DMS 273 treated with DMSO at 0.1 percent for 48 hours (cell line): ENCODE data around the gene SCMH1.
"Not testable (repeated sequence)": the region's sequence is repeated elsewhere in the genome, so short reads cannot be mapped to it uniquely, and the experiment has no call there.

Experiments used
- DNase-seq: peaks from one replicate; lab custom pipeline; 2025; lab: John Stamatoyannopoulos, UW

The SCMH1 gene

DNA sequence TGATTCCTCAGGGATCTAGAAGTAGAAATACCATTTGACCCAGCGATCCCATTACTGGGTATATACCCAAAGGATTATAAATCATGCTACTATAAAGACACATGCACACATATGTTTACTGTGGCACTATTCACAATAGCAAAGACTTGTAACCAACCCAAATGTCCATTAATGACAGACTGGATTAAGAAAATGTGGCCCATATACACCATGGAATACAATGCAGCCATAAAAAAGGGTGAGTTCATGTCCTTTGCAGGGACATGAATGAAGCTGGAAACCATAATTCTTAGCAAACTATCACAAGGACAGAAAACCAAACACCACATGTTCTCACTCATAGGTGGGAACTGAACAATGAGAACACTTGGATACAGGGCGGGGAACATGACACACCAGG, 30.5 kb downstream of the SCMH1 start:
- not testable (repeated sequence) for DNase-seq

DNA sequence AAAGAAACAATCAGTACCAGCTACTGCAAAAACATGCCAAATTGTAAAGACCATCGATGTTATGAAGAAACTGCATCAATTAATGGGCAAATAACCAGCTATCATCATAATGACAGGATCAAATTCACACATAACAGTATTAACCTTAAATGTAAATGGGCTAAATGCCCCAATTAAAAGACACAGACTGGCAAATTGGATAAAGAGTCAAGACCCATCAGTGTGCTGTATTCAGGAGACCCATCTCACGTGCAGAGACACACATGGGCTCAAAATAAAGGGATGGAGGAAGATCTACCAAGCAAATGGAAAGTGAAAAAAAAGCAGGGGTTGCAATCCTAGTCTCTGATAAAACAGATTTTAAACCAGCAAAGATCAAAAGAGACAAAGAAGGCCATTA, 35.1 kb downstream of the SCMH1 start:
- DNase-seq, result not testable (repeated sequence)

DNA sequence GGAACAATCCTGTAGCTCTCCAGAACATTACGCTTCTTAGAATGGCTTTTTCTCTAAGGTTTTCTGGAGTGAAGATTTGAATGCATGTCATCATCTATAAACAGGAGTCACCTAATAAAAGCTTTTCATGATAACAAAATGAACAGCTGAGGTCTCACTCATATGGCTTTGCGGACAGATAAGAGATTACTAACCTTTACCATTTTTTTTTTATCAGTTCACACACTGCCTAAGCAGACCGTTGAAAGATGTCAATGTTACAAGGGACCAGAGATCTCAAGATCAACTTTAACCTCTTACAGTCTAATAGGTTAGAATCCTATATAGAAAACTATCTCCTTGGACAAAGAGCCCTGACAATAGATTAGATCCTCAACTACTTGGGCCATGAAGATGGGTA, 41.4 kb downstream of the SCMH1 start:
- DNase-seq, result no peak

DNA sequence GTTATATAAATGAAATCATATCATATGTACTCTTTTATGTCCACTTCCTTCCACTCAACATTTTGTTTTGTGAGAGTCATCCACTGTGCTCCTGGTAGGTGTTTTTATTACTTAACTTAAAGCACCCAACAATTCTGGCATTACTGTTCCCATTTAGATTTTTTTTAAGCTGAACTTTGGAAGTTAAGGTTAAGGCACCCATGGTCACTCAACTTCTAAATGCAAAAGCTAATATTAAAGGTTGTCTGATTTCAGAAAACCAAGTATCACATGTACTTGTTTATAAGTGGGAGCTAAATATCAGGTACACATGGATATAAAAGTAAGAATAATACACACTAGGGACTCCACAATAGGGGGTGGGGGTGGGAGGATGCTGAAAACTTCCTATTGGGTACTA, 42.7 kb downstream of the SCMH1 start:
- no peak for DNase-seq

DNA sequence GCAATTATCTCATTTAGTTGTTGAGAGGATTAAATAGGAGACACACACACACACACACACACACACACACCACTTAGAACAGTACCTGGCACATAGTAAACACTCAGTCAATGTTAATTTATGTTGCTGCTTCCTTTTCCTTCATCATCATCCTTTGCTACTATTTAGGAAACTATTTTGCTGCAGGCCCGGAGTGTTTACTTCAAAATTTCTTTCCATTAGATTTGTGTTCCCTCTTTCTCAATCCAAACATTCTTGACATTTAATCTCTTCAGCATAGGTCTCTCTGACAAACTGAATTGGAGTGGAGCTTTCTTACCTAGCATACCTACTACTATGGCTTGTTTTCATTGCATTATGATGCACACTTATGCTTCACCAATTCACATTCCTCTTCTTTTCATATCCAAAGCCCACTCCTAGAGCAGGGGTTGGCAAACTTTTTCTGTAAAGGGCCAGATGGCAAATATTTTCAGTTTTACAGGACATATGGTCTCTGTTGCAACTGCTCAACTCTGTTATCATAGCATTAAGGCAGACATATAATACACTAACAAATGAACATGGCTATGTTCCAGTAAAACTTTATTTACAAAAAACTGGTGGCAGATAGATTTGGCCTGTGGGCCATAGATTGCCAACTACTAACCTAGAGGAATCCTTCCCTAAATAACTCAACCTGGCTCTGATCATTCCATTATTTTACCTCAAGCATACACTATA, 49.5 kb downstream of the SCMH1 start:
- peak; percentile 100 for DNase-seq

DNA sequence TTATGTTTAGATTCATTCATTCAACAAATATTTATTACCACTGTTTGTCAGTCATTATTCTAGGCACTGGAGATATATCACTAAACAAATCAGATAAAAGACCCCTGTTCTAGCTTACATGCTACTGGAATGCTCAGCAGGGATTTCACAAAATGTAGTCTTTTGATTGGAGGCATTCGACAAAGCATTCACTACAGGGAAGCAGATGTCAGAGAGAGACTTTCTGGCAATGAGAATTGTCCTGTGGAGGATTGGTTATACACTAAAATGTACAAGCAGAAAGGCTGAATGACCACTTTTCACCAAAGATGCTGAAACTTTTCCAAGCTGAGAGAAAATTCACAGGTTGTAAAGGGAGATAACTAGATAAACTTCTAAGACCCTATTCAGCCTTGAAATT, 57.7 kb downstream of the SCMH1 start:
- DNase-seq, result no peak

DNA sequence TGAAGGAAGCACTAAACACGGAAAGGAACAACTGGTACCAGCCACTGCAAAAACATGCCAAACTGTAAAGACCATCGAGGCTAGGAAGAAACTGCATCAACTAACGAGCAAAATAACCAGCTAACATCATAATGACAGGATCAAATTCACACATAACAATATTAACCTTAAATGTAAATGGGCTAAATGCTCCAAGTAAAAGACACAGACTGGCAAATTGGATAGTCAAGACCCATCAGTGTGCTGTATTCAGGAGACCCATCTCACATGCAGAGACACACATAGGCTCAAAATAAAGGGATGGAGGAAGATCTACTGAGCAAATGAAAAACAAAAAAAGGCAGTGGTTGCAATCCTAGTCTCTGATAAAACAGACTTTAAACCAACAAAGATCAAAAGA, 63.9 kb downstream of the SCMH1 start:
- DNase-seq, result not testable (repeated sequence)

DNA sequence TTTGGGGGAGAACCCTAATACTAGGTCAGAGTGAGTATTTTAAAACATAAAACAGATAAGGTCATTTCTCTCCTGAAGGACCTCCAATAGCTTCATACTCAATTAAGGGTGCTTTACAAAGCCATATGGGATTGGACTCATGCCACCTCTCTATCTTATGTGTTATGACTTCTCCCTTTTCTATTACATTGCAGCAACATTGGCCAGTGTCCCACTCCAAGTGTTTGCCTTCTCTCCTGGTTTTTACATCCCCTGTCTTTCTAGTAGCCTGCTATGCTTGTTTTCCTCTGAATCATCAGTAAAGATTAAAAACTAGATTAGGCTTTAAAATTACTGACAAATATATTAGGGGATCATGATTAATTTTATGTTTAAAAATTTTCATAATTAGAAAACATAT, 66.6 kb downstream of the SCMH1 start:
- peak; percentile 97 for DNase-seq

DNA sequence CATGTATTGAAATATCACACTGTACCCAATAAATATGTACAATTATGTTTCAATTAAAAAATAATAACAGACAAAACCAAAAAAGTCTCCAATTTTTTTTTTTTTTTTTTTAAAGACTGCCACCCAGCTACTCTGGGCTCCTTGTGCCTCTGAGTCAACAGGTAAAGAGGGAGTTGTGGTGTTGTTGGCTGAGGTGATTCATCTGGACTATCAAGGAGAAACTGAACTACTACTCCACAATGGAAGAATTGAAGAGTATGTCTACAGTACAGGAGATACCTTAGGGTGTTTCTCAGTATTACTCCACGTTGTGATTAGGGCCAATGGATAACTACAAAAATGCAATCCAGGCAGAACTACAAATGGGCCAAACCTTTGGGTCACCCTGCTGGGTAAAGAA, 67.9 kb downstream of the SCMH1 start:
- no peak for DNase-seq

DNA sequence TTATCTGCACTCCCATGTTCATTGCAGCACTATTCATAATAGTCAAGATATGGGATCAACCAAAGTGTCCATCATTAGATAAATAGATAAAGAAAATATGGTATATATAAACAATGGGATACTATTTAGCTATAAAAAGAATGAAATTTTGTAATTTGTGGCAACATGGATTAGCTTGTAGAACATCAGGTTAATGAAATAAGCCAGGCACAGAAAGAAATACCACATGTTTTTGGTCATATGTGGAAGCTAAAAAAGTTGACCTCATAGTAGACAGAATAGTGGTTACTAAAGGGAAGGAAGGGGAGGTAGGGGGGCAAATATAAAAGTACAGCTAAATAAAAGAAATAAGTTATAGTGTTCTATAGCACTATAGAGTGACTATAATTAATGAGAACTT, 68.5 kb downstream of the SCMH1 start:
- DNase-seq, result no peak

DNA sequence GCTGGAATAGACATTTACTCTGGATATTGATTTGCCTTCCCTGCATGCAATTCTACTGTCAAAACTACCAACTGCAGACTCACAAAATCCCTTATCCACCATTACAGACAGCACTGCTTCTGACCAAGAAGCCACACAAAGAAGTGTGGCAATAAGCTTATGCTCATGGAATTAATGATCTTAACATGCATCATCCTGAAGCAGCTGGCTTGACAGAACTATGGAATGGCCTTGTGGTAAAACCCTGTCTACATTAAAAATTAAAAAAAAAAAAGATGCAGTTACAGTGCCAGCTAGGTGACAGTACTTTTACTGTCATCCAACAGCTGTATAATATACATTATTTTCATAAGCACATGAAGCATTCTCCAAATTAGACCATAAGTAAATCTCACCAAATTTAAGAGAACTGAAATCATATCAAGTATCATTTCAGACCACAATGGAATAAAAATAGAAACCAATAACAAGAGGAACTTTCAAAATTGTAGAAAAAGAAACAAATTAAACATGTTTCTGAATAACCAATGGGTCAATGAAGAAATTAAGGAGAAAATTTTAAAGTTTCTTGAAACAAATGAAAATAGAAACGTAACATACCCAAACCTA, 70.7 kb downstream of the SCMH1 start:
- no peak for DNase-seq

DNA sequence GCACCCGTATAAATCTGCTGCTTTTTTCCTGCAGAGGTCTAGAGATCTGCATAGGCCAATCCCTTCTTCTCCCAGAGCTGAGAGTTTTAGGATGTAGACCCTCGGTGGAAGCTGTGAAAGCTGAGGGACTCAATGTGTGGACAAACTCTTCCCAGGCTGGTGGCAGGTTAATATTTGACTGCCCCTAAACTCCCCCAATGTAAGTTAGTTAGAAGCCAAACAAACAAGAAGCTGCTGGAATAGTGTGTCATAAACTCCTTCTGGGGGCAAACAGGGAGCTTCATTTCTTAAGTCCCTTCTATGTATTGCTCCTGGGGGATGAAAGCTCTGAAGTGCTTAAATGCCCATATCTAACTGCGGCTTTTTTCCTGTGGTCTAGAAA, 72.3 kb downstream of the SCMH1 start:
- no peak for DNase-seq

DNA sequence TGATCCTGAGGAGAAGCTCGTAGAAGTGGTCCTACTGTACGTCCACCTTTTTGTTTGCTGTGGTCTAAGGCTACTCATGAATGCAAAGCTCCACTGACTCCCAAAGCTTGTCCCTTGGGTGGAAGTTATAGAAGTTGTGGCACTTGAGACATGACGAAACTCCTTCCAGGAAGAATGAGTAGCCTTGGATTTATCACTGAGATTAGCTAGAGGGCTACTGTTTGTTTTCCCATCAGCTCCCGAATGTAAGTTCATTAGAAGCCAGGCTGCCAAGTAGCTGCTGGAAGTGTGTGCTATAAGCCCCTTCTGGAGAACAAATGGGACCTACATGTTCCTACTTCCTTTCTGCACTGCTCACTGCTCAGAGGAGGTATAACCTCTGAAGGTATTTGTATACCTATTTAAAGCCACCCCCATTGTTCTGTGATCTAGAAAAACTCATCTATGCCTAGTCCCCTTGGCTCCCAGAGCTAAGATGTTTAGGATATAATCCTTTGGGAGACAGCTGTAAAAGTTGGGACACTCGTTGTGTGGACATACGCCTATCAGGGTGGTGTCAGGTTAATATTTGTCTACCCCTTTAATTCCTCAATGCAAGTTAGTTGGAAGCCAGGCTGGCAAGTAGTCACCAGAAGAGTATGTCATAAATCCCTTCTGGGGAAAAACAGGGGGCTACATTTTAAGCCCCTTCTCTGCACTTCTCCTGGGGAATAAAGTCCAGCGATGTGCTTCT, 72.9 kb downstream of the SCMH1 start:
- no peak for DNase-seq

DNA sequence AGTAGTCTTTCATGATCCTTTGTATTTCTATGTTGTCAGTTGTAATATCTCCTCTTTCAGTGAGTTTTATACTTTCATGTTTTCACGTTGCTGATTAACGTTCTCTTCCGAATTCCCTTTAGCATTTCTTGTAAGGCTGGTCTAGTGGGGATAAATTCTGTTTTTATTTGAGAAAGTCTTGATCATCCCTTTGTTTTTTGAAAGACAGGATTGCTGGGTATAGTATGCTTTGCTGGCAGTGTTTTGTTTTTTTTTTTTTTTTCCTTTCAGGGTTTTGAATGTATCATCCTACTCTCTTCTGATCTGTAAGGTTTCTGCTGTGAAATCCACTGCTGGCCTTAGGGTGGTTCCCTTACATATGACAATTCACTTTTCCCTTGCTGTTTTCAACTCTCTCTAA, 74.4 kb downstream of the SCMH1 start:
- DNase-seq, result no peak

DNA sequence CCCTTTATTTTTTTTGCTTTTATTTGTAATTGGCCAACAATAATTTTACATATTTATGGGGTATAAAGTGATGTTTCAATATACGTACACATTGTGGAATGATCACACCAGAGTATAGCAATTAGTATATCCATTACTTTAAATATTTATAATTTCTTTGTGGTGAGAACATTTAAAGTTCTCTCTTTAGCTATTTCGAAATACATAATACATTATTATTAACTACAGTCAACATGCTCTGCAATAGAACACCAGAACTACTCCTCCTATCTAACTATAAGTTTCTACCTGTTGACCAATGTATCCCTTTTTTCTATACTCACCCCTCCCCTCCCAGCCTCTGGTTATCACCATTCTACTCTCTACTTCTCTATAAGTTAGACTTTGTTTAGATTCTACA, 77.4 kb downstream of the SCMH1 start:
- DNase-seq, result no peak

DNA sequence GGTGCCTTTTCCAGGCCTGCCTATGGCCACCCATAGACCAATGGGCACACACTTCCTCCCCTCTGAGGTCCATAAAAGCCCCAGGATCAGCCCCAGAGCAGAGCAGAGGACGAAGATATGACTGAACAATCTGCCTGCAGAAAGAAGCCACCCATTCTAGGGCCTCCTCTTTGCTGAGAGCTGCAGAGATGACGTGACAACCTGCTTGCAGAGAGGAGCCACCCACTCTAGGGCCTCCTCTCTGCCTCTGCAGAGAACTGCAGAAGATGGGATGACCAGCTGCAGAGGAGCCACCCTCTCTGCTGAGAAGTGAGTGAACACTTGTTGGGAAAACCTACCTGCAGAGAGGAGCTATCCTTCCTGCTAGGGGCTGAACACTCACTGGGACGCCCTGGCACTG, 79.7 kb downstream of the SCMH1 start:
- DNase-seq, result no peak

DNA sequence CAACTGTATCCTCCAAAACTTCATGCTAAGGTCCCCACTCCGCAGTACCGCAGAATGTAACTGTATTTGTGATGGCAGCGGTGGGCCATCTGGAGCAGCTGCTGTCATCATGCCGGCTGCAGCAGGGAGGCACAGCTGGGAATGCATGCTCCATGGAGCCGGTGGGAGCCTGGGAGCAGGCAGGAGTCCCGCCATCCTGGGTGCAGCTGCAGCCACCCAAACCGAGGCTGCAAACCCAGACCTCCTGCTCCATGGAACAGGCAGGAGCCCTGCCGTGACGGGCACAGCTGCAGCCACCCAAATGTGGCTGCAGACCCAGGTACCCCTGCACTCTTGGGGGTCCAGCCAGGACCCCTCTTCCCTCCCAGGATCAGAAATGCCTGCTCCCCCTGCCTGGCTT, 80.3 kb downstream of the SCMH1 start:
- peak; percentile 100 for DNase-seq

DNA sequence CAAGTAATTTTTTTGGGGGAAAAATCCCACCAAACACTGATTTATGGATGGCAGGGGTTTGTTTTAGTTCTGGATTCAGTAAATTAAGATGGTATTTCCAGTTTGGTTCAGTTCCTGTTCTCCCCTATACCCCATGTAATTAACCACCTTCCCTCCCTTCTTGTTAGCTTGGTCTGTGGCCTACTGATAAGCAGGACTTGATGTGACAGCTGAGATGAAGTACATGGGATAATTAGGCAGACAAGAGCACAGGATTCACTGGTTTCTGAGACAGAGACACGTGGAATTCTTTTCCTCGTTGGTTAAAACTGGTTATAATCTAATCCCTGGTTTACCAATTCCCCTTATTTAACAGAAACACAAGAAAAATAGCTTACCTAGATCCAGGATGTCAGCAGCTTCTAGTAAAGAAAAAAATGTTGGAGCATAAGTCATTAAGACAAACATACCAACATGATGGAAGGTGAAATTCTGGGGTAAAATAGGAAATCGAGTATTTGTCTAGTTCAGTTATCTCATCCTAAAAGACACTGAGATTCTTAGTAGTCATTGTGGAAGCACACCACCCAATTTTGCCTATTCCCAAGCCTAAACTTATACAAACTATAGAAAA, 81.5 kb downstream of the SCMH1 start:
- no peak for DNase-seq

DNA sequence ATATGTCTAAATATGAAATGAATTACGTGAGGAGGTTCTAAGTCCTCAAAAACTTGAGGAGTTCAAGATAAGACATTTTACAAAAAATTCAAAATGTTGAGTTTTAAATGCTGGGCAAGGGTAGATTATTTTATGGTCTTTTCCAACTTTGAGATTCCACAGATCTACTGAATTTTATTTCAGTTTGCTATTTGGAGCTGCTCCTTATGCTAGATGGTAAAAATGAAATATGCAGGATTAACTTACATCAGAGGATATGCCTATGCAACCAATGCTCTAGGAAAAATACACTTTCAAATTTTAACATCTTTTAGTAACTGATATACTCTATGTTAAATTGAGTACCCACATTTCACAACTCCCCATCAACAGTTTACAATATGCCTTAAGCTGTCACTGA, 83.1 kb downstream of the SCMH1 start:
- DNase-seq, result no peak

DNA sequence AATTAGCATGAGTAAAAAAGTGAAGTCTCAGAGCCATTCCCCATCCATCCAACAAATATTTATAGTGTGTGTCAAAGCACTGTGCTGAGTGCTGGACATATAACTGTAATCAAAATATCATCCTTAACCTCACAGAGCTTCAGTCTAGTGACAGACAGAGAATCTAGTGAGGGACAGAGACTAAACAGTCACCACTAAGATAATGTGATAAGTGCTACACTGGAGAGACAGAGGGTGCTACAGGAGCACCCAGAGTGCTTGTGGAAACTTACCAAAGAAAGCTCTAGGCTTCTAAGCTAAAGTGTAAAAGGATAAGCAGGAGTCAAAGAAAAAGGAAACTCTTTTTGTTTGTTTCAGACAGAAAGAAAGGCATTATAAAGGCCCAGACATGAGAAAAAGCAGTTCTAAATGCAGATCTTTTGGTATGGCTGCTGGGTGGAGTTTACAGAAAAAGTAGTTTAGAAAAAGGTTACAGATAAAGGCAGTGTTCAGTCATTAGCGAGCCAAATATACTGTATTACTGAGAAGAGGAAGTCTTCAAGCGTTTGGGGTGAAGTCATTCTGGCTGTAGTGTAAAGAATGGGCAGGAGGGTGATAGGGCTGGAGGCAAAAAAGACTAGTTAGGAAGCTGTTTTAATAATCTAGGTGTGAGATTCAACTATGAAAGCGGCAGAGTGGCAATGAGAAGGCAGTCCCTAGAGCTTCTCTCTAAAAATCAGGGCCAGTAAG, 83.8 kb downstream of the SCMH1 start:
- no peak for DNase-seq

DNA sequence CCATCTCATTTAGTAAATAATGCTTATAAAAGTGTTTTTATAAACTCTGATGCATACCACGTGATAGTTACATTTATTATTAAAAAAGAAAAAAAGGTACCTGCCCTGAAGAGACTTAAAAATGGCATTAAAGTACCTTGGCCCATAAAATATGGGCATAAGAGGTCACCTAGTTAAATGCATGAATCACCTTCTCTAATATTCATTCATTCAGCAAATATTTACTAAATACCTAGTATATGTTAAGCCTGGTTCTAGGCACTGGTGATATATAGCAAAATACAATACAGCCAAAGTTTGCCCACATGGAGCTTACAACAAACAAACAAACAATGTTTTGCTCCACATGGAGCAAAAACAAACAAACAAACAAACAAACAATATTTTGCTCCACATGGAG, 87.0 kb downstream of the SCMH1 start:
- DNase-seq, result no peak

DNA sequence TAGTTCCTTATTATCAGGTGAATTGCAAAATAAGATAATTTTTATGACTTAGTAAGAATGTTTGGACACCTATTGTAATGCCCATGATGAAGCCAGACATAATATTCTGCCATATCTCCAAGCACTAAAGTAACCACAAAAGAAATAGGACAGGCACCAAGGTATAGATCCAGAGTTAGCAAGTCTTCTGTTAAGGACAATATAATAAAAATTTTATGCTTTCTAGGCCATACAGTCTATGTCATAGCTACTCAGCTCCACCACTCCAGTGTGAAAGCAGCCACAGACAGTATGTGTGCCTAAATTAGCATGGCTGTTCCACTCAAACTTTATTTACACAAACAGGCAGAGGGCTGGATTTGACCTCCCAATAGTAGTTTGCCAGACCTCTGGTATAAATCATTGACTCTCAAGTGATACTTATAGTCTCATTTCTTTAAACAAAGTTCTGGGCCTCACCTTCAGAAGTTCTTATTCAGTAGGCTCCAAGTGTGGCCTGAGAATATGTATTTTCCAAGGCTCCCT, 88.3 kb downstream of the SCMH1 start:
- DNase-seq, result no peak
